Neural crest cell (in vitro differentiated cells): ENCODE results near the gene MEI4. TPM values are rescaled to one million over a fixed set of nuclear protein-coding genes. Genes with fewer than 3 reads are reported as not detected.
"Not testable (repeated sequence)": the region's sequence is repeated elsewhere in the genome, so short reads cannot be mapped to it uniquely, and the experiment has no call there.

Experiments
- DNase-seq: peaks from one replicate; pipeline ENCODE4 v3.0.0; 2021; ENCODE audit warnings: low read depth, mixed read lengths, low spot score
- H3K27ac Mint-ChIP-seq: one replicate; pipeline ENCODE4 v1.8.0; 2021; ENCODE audit warnings: mild to moderate bottlenecking, mixed read lengths; ENCODE audit not compliant: unreplicated experiment
- H3K27me3 Mint-ChIP-seq: 2 replicates; pipeline ENCODE4 v1.8.0; 2021; ENCODE audit warnings: low read depth, mild to moderate bottlenecking, mixed read lengths
- H3K36me3 Mint-ChIP-seq: 2 replicates; pipeline ENCODE4 v1.8.0; 2021; ENCODE audit warnings: low read depth, mild to moderate bottlenecking, mixed read lengths
- H3K4me1 Mint-ChIP-seq: 2 replicates; pipeline ENCODE4 v1.8.0; 2021; ENCODE audit warnings: mixed read lengths
- H3K4me3 Mint-ChIP-seq: one replicate; pipeline ENCODE4 v1.8.0; 2021; ENCODE audit warnings: mild to moderate bottlenecking, mixed read lengths
- H3K9me3 Mint-ChIP-seq: 2 replicates; pipeline ENCODE4 v1.8.0; 2021; ENCODE audit warnings: mixed read lengths
- total RNA-seq: library from RNA; stranded (reverse); gene quantifications from 2 replicates; pipeline ENCODE4 v1.2.1, GENCODE V29; 2021
- TF ChIP-seq, protein P1 (sequence below): fragments of 200-600 bp; sonication (generic); conservative IDR thresholded peaks from 2 replicates; pipeline ENCODE4 v1.5.0; 2021; ENCODE audit warnings: antibody characterized with exemption, mild to moderate bottlenecking

MEI4 gene
- total RNA-seq, 1 donor from 2014 or later, result 0.44 TPM

GRCh38 chr6:77715588-77715987 is 62.7 kb downstream of the MEI4 start:
- H3K9me3 Mint-ChIP-seq, result peaks cover 11% of the 10 kb centered on the region
- TF ChIP-seq, protein P1, sequence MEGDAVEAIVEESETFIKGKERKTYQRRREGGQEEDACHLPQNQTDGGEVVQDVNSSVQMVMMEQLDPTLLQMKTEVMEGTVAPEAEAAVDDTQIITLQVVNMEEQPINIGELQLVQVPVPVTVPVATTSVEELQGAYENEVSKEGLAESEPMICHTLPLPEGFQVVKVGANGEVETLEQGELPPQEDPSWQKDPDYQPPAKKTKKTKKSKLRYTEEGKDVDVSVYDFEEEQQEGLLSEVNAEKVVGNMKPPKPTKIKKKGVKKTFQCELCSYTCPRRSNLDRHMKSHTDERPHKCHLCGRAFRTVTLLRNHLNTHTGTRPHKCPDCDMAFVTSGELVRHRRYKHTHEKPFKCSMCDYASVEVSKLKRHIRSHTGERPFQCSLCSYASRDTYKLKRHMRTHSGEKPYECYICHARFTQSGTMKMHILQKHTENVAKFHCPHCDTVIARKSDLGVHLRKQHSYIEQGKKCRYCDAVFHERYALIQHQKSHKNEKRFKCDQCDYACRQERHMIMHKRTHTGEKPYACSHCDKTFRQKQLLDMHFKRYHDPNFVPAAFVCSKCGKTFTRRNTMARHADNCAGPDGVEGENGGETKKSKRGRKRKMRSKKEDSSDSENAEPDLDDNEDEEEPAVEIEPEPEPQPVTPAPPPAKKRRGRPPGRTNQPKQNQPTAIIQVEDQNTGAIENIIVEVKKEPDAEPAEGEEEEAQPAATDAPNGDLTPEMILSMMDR, result no peak
- no peaks in the 10 kb centered on the region for H3K27me3 Mint-ChIP-seq
- H3K4me1 Mint-ChIP-seq, result peaks cover 6% of the 10 kb centered on the region
- DNase-seq, result no peak
- no peak overlapping the region for H3K27ac Mint-ChIP-seq
- H3K36me3 Mint-ChIP-seq, result peaks cover 3% of the 10 kb centered on the region
- no peak overlapping the region for H3K4me3 Mint-ChIP-seq

- Mint-ChIP-seq H3K4me3 (no peak overlapping the region), H3K27me3 (no peaks in the 10 kb centered on the region), H3K36me3 (peaks cover 3% of the 10 kb centered on the region), H3K27ac (no peak overlapping the region), H3K4me1 (peaks cover 6% of the 10 kb centered on the region), H3K9me3 (peaks cover 11% of the 10 kb centered on the region)
- TF ChIP-seq, protein P1, result no peak
- no peak for DNase-seq
These were observed 63.5 kb downstream of the MEI4 start for GRCh38 chr6:77716311-77716710.

DNA sequence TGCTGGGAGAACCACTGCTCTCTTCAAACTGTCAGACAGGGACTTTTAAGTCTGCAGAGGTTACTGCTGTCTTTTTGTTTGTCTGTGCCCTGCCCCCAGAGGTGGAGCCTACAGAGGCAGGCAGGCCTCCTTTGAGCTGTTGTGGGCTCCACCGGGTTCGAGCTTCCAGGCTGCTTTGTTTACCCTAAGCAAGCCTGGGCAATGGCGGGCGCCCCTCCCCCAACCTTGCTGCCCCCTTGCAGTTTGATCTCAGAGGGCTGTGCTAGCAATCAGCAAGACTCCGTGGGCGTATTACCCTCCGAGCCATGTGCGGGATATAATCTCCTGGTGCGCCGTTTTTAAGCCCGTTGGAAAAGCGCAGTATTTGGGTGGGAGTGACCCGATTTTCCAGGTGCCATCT is 83.2 kb downstream of the MEI4 start:
- not testable (repeated sequence) for H3K27me3 Mint-ChIP-seq, H3K36me3 Mint-ChIP-seq, H3K4me1 Mint-ChIP-seq, DNase-seq, H3K9me3 Mint-ChIP-seq, H3K4me3 Mint-ChIP-seq, H3K27ac Mint-ChIP-seq

DNA sequence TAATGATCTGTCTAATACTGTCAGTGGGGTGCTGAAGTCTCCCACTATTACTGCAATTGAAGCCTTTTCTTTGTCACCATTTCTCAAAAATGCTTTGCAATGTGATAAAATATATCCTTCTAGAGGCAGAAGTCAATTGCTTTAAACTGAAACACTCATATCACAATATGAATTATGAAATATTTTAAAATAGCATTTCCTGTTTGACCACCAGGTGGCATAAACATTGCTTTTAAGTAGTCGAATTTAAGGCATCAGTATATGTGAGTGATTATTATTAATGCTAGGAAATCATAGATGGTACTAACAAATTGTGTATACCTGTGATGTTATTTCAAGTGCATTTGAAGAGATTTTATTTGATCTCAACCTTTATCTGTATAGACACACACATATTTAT is 87.5 kb downstream of the MEI4 start:
- no peak overlapping the region for H3K4me3 Mint-ChIP-seq
- TF ChIP-seq, protein P1, result peak; percentile 75

DNA sequence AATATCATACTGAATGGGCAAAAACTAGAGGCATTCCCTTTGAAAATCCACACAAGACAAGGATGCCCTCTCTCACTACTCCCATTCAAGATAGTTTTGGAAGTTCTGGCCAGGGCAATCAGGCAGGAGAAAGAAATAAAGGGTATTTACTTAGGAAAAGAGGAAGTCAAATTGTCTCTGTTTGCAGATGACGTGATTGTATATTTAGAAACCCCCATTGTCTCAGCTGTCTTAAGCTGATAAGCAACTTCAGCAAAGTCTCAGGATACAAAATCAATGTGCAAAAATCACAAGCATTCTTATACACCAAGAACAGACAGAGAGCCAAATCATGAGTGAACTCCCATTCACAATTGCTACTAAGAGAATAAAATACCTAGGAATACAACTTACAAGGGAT is 99.3 kb downstream of the MEI4 start:
- H3K4me1 Mint-ChIP-seq, H3K27ac Mint-ChIP-seq, H3K9me3 Mint-ChIP-seq, H3K4me3 Mint-ChIP-seq, H3K27me3 Mint-ChIP-seq, DNase-seq, H3K36me3 Mint-ChIP-seq: not testable (repeated sequence)

More for the DNA sequence above, 87.5 kb downstream of the MEI4 start:
- Mint-ChIP-seq H3K27me3 (no peaks in the 10 kb centered on the region), H3K36me3 (peaks cover 8% of the 10 kb centered on the region), H3K9me3 (peaks cover 4% of the 10 kb centered on the region), H3K27ac (no peak overlapping the region), H3K4me1 (no peaks in the 10 kb centered on the region)
- no peak for DNase-seq

DNA sequence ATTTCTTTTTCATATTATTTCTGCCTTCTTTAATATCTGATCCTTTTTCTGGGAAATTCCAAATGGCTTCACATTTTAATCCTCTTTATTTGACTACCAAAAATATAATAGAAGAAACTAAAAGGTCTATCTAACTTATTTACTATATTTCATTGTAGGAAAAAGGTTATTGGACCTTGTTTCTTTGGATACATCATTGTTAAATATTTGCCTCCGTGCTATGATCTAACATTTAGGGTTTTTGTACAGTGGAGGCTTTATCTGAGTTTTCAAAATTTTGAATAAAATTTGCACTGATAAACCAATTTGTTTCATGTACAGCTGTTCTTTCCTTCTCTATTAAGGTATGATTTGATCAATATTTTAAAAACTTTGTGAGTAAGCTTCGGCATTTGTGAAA is 109.5 kb downstream of the MEI4 start:
- no peaks in the 10 kb centered on the region for H3K36me3 Mint-ChIP-seq
- H3K4me1 Mint-ChIP-seq, result no peaks in the 10 kb centered on the region

More for the DNA sequence above, 109.5 kb downstream of the MEI4 start:
- H3K27ac Mint-ChIP-seq, result no peak overlapping the region
- no peaks in the 10 kb centered on the region for H3K9me3 Mint-ChIP-seq
- DNase-seq, result no peak
- no peak overlapping the region for H3K4me3 Mint-ChIP-seq
- TF ChIP-seq, protein P1, result no peak
- H3K27me3 Mint-ChIP-seq, result no peaks in the 10 kb centered on the region
